ENCODE measurements around the gene CACNA2D4.

Gene CACNA2D4

GRCh38 chr12:1907652-1908611 is 10.5 kb downstream of the CACNA2D4 start:
- no peaks in the 10 kb centered on the region for H3K36me3 ChIP-seq (replicated peaks)
- in situ Hi-C loops (cut with MboI; ENCODE audit: low sequenced_read_pairs), result no loop called here
- peak in 1 of 2 experiments; percentile 28 for DNase-seq (ENCODE audit: low spot score in 2 of 2)
- H3K4me1 ChIP-seq, result no peaks in the 10 kb centered on the region
- H3K27me3 ChIP-seq (ENCODE audit: low read depth), result no peaks in the 10 kb centered on the region
- peaks cover 2% of the 10 kb centered on the region; the same call in 1 of the 2 replicates for H3K9me3 ChIP-seq
- no peak overlapping the region for H3K4me3 ChIP-seq

- in situ Hi-C loops (cut with MboI; ENCODE audit: low sequenced_read_pairs), result no loop called here
- DNase-seq (ENCODE audit: low spot score in 2 of 2), result no peak
- Histone ChIP-seq H3K4me3 (no peak overlapping the region), H3K27me3 (ENCODE audit: low read depth) (no peaks in the 10 kb centered on the region), H3K9me3 (peaks cover 2% of the 10 kb centered on the region; the same call in 1 of the 2 replicates), H3K36me3 (replicated peaks) (no peaks in the 10 kb centered on the region), H3K4me1 (no peaks in the 10 kb centered on the region)
Measured at GRCh38 chr12:1906579-1906978, 11.9 kb downstream of the CACNA2D4 start.

- Histone ChIP-seq H3K9me3 (peaks cover 2% of the 10 kb centered on the region; the same call in 1 of the 2 replicates), H3K4me3 (no peak overlapping the region), H3K4me1 (no peaks in the 10 kb centered on the region), H3K27me3 (ENCODE audit: low read depth) (no peaks in the 10 kb centered on the region), H3K36me3 (replicated peaks) (no peaks in the 10 kb centered on the region)
- in situ Hi-C loops (cut with MboI; ENCODE audit: low sequenced_read_pairs), result no loop called here
- DNase-seq (ENCODE audit: low spot score in 2 of 2), result no peak
Measured at GRCh38 chr12:1904875-1905274, 13.6 kb downstream of the CACNA2D4 start.

- no peaks in the 10 kb centered on the region for H3K9me3 ChIP-seq
- H3K36me3 ChIP-seq (replicated peaks), result no peaks in the 10 kb centered on the region
- peaks cover 4% of the 10 kb centered on the region; the same call in 1 of the 2 replicates for H3K27me3 ChIP-seq (ENCODE audit: low read depth)
- in situ Hi-C loops (cut with MboI; ENCODE audit: low sequenced_read_pairs), result no loop called here
- no peak for DNase-seq (ENCODE audit: low spot score in 2 of 2)
- H3K4me3 ChIP-seq, result no peak overlapping the region
- no peaks in the 10 kb centered on the region for H3K4me1 ChIP-seq
Measured at GRCh38 chr12:1896964-1897363, 21.5 kb downstream of the CACNA2D4 start.

- no peaks in the 10 kb centered on the region for H3K4me1 ChIP-seq
- H3K36me3 ChIP-seq (replicated peaks), result no peaks in the 10 kb centered on the region
- in situ Hi-C loops (cut with MboI; ENCODE audit: low sequenced_read_pairs), result no loop called here
- H3K4me3 ChIP-seq, result no peak overlapping the region
- H3K27me3 ChIP-seq (ENCODE audit: low read depth), result no peaks in the 10 kb centered on the region
- DNase-seq (ENCODE audit: low spot score in 2 of 2), result no peak
- no peaks in the 10 kb centered on the region for H3K9me3 ChIP-seq
Measured at GRCh38 chr12:1890810-1891209, 27.6 kb downstream of the CACNA2D4 start.

GRCh38 chr12:1890119-1890703 is 28.2 kb downstream of the CACNA2D4 start:
- in situ Hi-C loops (cut with MboI; ENCODE audit: low sequenced_read_pairs), result no loop called here
- Histone ChIP-seq H3K4me1 (no peaks in the 10 kb centered on the region), H3K36me3 (replicated peaks) (no peaks in the 10 kb centered on the region), H3K27me3 (ENCODE audit: low read depth) (no peaks in the 10 kb centered on the region), H3K4me3 (no peak overlapping the region), H3K9me3 (no peaks in the 10 kb centered on the region)
- DNase-seq (ENCODE audit: low spot score in 2 of 2), result no peak

GRCh38 chr12:1888923-1889322 is 29.5 kb downstream of the CACNA2D4 start:
- no peaks in the 10 kb centered on the region for H3K4me1 ChIP-seq
- DNase-seq (ENCODE audit: low spot score in 2 of 2), result no peak
- no peaks in the 10 kb centered on the region for H3K27me3 ChIP-seq (ENCODE audit: low read depth)
- no peak overlapping the region for H3K4me3 ChIP-seq
- no peaks in the 10 kb centered on the region for H3K36me3 ChIP-seq (replicated peaks)
- in situ Hi-C loops (cut with MboI; ENCODE audit: low sequenced_read_pairs), result no loop called here
- H3K9me3 ChIP-seq, result no peaks in the 10 kb centered on the region

GRCh38 chr12:1886396-1887008 is 31.9 kb downstream of the CACNA2D4 start:
- Histone ChIP-seq H3K4me1 (no peaks in the 10 kb centered on the region), H3K4me3 (no peak overlapping the region), H3K36me3 (replicated peaks) (no peaks in the 10 kb centered on the region), H3K9me3 (no peaks in the 10 kb centered on the region), H3K27me3 (ENCODE audit: low read depth) (no peaks in the 10 kb centered on the region)
- in situ Hi-C loops (cut with MboI; ENCODE audit: low sequenced_read_pairs), result no loop called here
- DNase-seq (ENCODE audit: low spot score in 2 of 2), result no peak

GRCh38 chr12:1885599-1886245 is 32.7 kb downstream of the CACNA2D4 start:
- H3K9me3 ChIP-seq, result no peaks in the 10 kb centered on the region
- no peak overlapping the region for H3K4me3 ChIP-seq
- no peaks in the 10 kb centered on the region for H3K27me3 ChIP-seq (ENCODE audit: low read depth)
- in situ Hi-C loops (cut with MboI; ENCODE audit: low sequenced_read_pairs), result no loop called here
- H3K36me3 ChIP-seq (replicated peaks), result no peaks in the 10 kb centered on the region
- no peaks in the 10 kb centered on the region for H3K4me1 ChIP-seq
- no peak for DNase-seq (ENCODE audit: low spot score in 2 of 2)

- DNase-seq (ENCODE audit: low spot score in 2 of 2), result no peak
- H3K36me3 ChIP-seq (replicated peaks), result no peaks in the 10 kb centered on the region
- no peak overlapping the region for H3K4me3 ChIP-seq
- H3K27me3 ChIP-seq (ENCODE audit: low read depth), result no peaks in the 10 kb centered on the region
- no peaks in the 10 kb centered on the region for H3K9me3 ChIP-seq
- in situ Hi-C loops (cut with MboI; ENCODE audit: low sequenced_read_pairs), result no loop called here
- no peaks in the 10 kb centered on the region for H3K4me1 ChIP-seq
Measured at GRCh38 chr12:1885082-1885596, 33.3 kb downstream of the CACNA2D4 start.

GRCh38 chr12:1884651-1885050 is 33.8 kb downstream of the CACNA2D4 start:
- DNase-seq (ENCODE audit: low spot score in 2 of 2), result no peak
- H3K4me3 ChIP-seq, result no peak overlapping the region
- H3K4me1 ChIP-seq, result no peaks in the 10 kb centered on the region
- H3K27me3 ChIP-seq (ENCODE audit: low read depth), result no peaks in the 10 kb centered on the region
- H3K9me3 ChIP-seq, result no peaks in the 10 kb centered on the region
- no peaks in the 10 kb centered on the region for H3K36me3 ChIP-seq (replicated peaks)
- in situ Hi-C loops (cut with MboI; ENCODE audit: low sequenced_read_pairs), result no loop called here

- Histone ChIP-seq H3K9me3 (no peaks in the 10 kb centered on the region), H3K4me3 (no peak overlapping the region), H3K36me3 (replicated peaks) (no peaks in the 10 kb centered on the region), H3K27me3 (ENCODE audit: low read depth) (no peaks in the 10 kb centered on the region), H3K4me1 (no peaks in the 10 kb centered on the region)
- no peak for DNase-seq (ENCODE audit: low spot score in 2 of 2)
- in situ Hi-C loops (cut with MboI; ENCODE audit: low sequenced_read_pairs), result no loop called here
Measured at GRCh38 chr12:1883513-1883912, 34.9 kb downstream of the CACNA2D4 start.

GRCh38 chr12:1882850-1883470 is 35.5 kb downstream of the CACNA2D4 start:
- Histone ChIP-seq H3K4me1 (no peaks in the 10 kb centered on the region), H3K36me3 (replicated peaks) (no peaks in the 10 kb centered on the region), H3K27me3 (ENCODE audit: low read depth) (no peaks in the 10 kb centered on the region), H3K9me3 (no peaks in the 10 kb centered on the region), H3K4me3 (no peak overlapping the region)
- in situ Hi-C loops (cut with MboI; ENCODE audit: low sequenced_read_pairs), result no loop called here
- no peak for DNase-seq (ENCODE audit: low spot score in 2 of 2)

Data from HAP-1 (cell line).